AG04450 (cell line): ENCODE measurements around the gene DHRSX. TPM values are rescaled to one million over a fixed set of nuclear protein-coding genes. Genes with fewer than 3 reads are reported as not detected.

ENCODE experiments used
- CTCF ChIA-PET: fragments of 300-600, 350-600 bp; formaldehyde crosslinking; extraction: SDS; loops from one replicate; lab custom pipeline; 2022; ENCODE audit warnings: antibody characterized with exemption, inconsistent platforms; lab: Charles Lee
- POLR2A ChIA-PET: fragments of 350-600 bp; formaldehyde crosslinking; extraction: SDS; loops from one replicate; lab custom pipeline; 2021; ENCODE audit warnings: antibody characterized with exemption, inconsistent platforms; lab: Yijun Ruan, JAX
- DNase-seq: peaks from one replicate; pipeline ENCODE4 v3.0.0-alpha.2; 2011; ENCODE audit warnings: low read depth, low spot score
- H3K27ac ChIP-seq: one replicate; pipeline ENCODE4 v1.5.1; 2012; ENCODE audit warnings: low read depth, low read length, control low read depth
- H3K27me3 ChIP-seq: one replicate; pipeline ENCODE4 v1.6.0; 2012; ENCODE audit warnings: low read length; ENCODE audit not compliant: control insufficient read depth, insufficient read depth
- H3K4me3 ChIP-seq: 2 replicates; pipeline ENCODE4 v1.5.1; 2011; ENCODE audit warnings: mild to moderate bottlenecking, low read depth, low read length, control low read depth
- H3K9me3 ChIP-seq: 2 replicates; pipeline ENCODE4 v1.5.1; 2012; ENCODE audit warnings: low read length; ENCODE audit not compliant: control insufficient read depth, insufficient read depth
- polyA plus RNA-seq: library from polyadenylated mRNA; depleted of rRNA; stranded (reverse); fragments of >200 nt; gene quantifications from 2 replicates; pipeline ENCODE4 v1.2.3, GENCODE V29; 2011
- TF ChIP-seq, protein P1 (sequence below): IDR thresholded peaks from 2 replicates; pipeline ENCODE4 v1.5.1; 2011; ENCODE audit warnings: low read depth, low read length, control low read depth, inconsistent platforms

DHRSX gene
- polyA plus RNA-seq, 1 experiment = 43.2 TPM

DNA sequence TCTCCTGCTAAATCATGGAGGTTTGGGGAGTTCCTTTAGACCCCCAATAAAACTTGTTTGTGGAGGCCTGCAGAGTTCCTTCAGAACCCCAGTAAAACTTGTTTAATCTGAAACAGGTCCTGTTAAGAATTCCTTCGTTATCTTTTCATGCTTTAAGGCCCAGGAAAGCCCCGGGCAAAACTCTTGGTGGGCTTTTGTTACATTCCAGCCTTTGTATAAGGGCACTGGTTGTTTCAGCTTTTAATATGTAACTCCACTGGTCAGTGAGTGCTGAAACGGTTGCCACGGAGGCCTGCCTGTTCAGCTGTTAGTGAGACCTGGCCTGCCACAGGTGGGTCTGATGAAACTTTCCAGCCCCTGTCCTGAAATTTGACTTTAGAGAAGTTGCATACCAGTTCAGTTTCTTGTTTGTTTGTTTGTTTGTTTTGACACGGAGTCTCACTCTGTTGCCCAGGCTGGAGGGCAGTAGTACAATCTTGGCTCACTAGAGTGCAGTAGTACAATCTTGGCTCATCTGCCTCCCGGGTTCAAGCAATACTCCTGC is 12.4 kb upstream of the DHRSX start:
- peaks cover 2% of the 10 kb centered on the region for H3K27me3 ChIP-seq
- ChIA-PET POLR2A (no interaction called here), CTCF (no interaction called here)
- no peak for DNase-seq
- TF ChIP-seq, protein P1, sequence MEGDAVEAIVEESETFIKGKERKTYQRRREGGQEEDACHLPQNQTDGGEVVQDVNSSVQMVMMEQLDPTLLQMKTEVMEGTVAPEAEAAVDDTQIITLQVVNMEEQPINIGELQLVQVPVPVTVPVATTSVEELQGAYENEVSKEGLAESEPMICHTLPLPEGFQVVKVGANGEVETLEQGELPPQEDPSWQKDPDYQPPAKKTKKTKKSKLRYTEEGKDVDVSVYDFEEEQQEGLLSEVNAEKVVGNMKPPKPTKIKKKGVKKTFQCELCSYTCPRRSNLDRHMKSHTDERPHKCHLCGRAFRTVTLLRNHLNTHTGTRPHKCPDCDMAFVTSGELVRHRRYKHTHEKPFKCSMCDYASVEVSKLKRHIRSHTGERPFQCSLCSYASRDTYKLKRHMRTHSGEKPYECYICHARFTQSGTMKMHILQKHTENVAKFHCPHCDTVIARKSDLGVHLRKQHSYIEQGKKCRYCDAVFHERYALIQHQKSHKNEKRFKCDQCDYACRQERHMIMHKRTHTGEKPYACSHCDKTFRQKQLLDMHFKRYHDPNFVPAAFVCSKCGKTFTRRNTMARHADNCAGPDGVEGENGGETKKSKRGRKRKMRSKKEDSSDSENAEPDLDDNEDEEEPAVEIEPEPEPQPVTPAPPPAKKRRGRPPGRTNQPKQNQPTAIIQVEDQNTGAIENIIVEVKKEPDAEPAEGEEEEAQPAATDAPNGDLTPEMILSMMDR = no peak
- no peaks in the 10 kb centered on the region for H3K9me3 ChIP-seq
- H3K27ac ChIP-seq = no peak overlapping the region
- no peak overlapping the region for H3K4me3 ChIP-seq

DNA sequence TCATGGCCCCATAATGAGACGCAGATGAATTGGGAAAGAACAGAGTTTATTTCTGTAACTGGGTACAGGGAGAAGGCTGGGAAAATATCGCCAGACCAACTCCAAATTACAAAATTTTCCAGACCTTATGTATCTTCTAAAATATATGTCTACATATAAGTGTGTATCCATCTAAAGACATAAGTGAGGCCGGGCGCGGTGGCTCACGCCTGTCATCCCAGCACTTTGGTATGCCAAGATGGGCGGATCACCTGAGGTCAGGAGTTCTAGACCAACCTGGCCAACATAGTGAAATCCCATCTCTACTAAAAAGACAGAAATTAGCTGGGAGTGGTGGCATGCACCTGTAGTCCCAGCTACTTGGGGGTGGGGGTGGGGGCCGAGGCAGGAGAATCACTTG is 11.7 kb upstream of the DHRSX start:
- ChIA-PET CTCF (no interaction called here), POLR2A (no interaction called here)
- TF ChIP-seq, protein P1 = no peak

DNA sequence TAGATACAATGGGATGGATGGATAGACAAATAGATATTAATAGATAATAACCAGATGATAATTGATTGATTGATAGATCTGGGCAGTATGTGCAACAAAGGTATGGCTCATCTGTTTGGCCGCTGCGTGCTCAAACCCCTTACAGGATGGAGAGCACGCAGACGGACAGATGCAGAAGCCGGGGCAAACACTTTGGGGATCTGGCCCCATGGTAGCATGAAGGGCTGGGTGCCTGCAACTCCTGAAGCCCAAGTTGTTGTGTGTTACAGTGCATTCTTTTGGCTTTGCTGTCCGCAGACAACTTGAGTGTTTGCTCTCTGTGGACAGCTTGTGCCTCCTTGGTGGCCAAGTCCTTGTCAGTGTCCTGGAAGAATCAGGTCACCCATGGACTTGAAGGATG is 10.6 kb upstream of the DHRSX start:
- Histone ChIP-seq H3K27me3 (peaks cover 2% of the 10 kb centered on the region), H3K9me3 (no peaks in the 10 kb centered on the region), H3K27ac (no peak overlapping the region), H3K4me3 (no peak overlapping the region)
- TF ChIP-seq, protein P1 = no peak
- no peak for DNase-seq
- POLR2A ChIA-PET = no interaction called here
- CTCF ChIA-PET = no interaction called here

More for the DNA sequence above, 11.7 kb upstream of the DHRSX start:
- Histone ChIP-seq H3K9me3 (no peaks in the 10 kb centered on the region), H3K27me3 (peaks cover 2% of the 10 kb centered on the region), H3K27ac (no peak overlapping the region), H3K4me3 (no peak overlapping the region)
- no peak for DNase-seq

DNA sequence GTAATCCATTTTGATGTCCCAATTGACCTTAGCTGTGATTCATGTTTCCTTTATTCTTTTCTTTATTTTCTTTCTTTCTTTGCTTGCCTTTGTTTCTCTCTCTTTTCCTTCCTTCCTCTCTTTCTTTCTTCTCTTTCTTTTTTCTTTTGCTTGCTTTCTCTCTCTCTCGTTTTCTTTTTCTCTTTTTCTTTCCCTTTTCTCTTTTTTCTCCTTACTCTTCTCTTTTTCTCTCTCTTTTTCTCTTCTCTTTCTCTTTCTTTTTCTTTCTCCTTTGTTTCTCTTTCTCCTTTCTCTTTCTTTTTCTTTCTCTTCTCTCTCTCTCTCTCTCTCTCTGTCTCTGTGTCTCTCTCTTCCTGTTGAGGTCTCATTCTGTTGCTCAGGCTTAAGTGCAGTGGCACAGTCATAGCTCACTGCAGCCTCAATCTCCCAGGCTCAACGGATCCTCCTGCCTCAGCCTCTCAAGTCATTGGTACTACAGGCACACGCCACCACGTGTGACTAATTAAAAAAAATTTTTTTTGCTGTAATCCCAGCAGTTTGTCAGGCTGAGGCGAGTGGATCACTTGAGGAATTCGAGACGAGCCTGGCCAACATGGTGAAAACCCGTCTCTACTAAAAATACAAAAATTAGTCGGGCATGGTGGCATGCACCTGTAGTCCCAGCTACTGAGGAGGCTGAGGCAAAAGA is 8.0 kb upstream of the DHRSX start:
- POLR2A ChIA-PET = no interaction called here
- no peaks in the 10 kb centered on the region for H3K27me3 ChIP-seq
- TF ChIP-seq, protein P1 = no peak
- no peaks in the 10 kb centered on the region for H3K9me3 ChIP-seq
- CTCF ChIA-PET = no interaction called here
- no peak for DNase-seq
- no peak overlapping the region for H3K27ac ChIP-seq
- no peak overlapping the region for H3K4me3 ChIP-seq

DNA sequence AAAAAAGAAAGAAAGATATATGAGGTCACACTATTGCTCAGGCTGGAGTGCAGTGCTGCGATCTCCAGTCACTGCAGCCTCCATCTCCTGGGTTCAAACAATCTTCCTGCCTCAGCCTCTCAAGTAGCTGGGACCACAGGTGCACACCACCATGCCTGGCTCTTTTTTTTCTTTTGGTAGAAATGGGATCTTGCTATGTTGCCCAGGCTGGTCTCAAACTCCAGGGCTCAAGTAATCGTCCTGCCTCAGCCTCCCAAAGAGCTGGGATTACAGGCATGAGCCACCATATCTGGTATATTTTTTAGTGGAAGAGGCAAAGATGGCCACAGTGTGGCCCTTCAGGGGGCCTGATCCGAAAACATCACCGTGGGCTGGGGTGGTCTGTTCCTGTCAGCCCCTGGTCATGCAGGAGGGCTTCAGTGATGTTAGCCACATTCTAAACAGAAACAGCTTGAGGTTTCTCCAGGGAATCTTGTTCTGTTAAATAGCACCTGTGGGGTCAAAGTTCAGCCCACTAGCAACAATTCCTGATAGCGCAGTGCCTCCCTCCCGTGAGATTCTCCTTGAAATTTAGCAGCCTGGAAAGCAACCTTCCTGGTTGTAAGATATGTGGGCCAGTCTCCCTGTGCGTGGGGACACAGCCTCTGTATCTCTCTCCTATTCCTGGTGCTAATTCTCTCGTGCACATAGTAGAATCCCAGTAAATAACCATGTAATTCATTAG is 7.3 kb upstream of the DHRSX start:
- no peak overlapping the region for H3K4me3 ChIP-seq
- POLR2A ChIA-PET = no interaction called here
- no peaks in the 10 kb centered on the region for H3K9me3 ChIP-seq
- TF ChIP-seq, protein P1 = no peak
- no peak overlapping the region for H3K27ac ChIP-seq
- DNase-seq = no peak
- CTCF ChIA-PET = no interaction called here
- no peaks in the 10 kb centered on the region for H3K27me3 ChIP-seq
